Right ventricle myocardium inferior (tissue), 1 donor: Measurements from ENCODE around the gene NEGR1. TPM values are rescaled to one million over a fixed set of nuclear protein-coding genes. Genes with fewer than 3 reads are reported as not detected.

ENCODE experiments used
- ATAC-seq: fragments of 200-7000 bp; cut with Tn5 transposase; one replicate; pipeline ENCODE4 v1.9.1; 2020; ENCODE audit warnings: mild to moderate bottlenecking, moderate library complexity
- DNase-seq: peaks from one replicate; pipeline ENCODE4 v3.0.0; 2021; ENCODE audit errors: missing footprints
- intact Hi-C: fragments of 100-400 bp; cut with DNase I; formaldehyde crosslinking; loops from one replicate; pipeline ENCODE4 v1.11.0; 2022
- total RNA-seq: library from RNA; stranded (reverse); fragmentation: NEBNext Ultra II Directional; extraction: Animal tissue kit (Norgen Biotek cat#: 25700); gene quantifications from one replicate; pipeline ENCODE4 v1.2.1, GENCODE V29; 2021
- donor health status: DM: no; HTN: yes; CAD: no; lungs with severe emphysema.

Gene NEGR1
- total RNA-seq, 1 donor from 2014 or later: 15.2 TPM

- DNase-seq (no peak), ATAC-seq (peak; percentile 44)
- intact Hi-C loops: no loop called here
Observed at GRCh38 chr1:72064196-72065075, 217.9 kb downstream of the NEGR1 start.

DNA sequence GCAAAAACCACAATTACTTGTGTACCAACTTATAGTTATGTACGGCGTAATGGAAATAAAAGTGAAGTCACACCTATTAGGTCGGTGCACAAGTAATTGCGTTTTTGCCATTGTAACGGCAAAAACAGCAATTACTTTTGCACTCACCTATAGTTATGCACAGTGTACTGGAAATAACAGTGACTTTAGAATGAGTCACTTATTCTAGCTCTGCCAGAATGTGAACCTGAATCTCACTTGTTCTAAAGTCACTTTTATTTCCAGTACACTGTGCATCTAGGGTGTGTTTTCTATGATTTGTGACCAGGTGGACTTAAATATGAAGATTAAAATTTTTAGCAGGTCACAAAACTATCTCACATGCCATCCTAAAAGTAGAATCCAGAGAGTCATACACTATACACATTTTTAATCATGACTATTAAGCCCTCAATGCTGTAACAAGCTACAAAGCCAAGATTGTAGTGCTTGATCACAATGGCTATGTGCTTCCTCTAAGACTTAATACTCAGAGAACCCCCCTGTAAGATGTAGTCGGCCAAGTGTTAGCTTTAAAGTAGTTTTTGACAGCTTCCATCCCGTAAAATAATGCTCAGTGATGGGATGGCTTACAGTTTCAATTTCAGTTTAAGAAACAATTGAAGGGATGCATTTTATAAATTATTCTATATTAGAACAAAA is 218.8 kb downstream of the NEGR1 start:
- no peak for ATAC-seq
- intact Hi-C loops: no loop called here
- DNase-seq: no peak

- intact Hi-C loops: no loop called here
- ATAC-seq: no peak
- DNase-seq: no peak
Observed at GRCh38 chr1:72062584-72062983, 219.8 kb downstream of the NEGR1 start.

- no peak for DNase-seq
- no peak for ATAC-seq
- intact Hi-C loops: no loop called here
Observed at GRCh38 chr1:72060466-72061245, 221.7 kb downstream of the NEGR1 start.

DNA sequence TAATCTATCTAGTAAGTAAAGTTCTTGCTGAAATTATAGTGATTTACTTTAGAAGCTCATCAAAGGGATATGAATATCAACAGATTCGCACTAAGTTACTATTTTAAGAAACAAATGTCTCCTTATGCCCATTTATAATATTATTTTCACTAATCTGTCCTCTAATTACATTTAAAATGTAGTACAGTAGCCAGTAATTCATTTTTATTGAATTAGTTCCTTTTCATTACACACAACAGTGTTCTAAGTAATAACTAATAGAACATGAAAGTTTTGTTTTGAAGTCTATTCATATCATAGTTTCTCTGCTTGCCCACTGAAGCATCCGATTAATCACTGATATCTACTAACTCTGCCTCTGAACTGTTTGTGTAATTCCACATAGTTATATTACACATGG is 225.8 kb downstream of the NEGR1 start:
- DNase-seq (no peak), ATAC-seq (no peak)
- intact Hi-C loops: no loop called here

DNA sequence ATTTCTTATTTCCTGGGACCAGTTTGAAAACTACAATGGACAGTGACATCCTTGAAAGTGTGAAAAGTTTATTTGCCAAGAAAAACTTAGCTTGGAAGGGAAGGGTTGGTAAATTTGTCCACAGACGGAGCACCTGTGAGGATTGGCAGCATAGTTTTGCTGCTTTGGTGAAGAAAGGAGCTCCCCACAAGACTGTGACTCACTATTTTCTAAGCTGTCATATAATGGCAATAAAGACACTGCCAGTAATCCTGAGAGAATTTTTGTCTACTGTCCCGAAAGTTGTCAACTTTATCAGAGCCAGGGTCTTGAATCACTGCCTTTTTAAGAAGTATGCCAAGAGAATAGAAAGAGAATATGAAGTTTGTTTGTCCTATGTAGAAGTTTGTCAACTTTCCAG is 230.8 kb downstream of the NEGR1 start:
- no peak for DNase-seq

GRCh38 chr1:72050551-72050950 is 231.8 kb downstream of the NEGR1 start:
- no peak for DNase-seq
- no peak for ATAC-seq
- intact Hi-C loops: no loop called here

More for the DNA sequence above, 230.8 kb downstream of the NEGR1 start:
- no peak for ATAC-seq
- intact Hi-C loops: no loop called here

- intact Hi-C loops: loop anchor here (2.0 to 10.0 kb wide), 2 partner anchors 451 to 843 kb away; no protein-coding TSS in a partner anchor
- ATAC-seq (no peak), DNase-seq (no peak)
Observed at GRCh38 chr1:72037745-72038343, 244.5 kb downstream of the NEGR1 start.

DNA sequence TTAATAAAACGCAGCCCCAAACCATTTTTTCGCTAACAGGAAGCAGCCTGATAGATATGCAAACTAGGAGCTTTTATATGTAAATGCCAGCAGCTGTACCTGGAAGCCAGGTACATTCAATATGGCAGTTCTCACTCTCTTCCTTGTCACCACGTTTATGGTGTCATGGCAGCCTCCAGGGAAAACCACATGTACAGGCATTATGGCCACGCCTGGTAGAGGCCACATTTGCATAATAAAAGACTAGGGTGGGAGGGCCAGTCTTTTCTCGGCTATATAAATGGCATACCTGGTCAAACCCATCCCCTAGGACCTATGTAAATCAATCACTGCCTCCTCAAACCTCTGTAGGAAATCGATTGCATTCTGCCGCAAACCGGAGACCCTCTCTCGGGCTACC is 247.5 kb downstream of the NEGR1 start:
- ATAC-seq (no peak), DNase-seq (no peak)
- intact Hi-C loops: loop anchor here (10.0 kb wide), 1 partner anchor 840 kb away; no protein-coding TSS in a partner anchor

DNA sequence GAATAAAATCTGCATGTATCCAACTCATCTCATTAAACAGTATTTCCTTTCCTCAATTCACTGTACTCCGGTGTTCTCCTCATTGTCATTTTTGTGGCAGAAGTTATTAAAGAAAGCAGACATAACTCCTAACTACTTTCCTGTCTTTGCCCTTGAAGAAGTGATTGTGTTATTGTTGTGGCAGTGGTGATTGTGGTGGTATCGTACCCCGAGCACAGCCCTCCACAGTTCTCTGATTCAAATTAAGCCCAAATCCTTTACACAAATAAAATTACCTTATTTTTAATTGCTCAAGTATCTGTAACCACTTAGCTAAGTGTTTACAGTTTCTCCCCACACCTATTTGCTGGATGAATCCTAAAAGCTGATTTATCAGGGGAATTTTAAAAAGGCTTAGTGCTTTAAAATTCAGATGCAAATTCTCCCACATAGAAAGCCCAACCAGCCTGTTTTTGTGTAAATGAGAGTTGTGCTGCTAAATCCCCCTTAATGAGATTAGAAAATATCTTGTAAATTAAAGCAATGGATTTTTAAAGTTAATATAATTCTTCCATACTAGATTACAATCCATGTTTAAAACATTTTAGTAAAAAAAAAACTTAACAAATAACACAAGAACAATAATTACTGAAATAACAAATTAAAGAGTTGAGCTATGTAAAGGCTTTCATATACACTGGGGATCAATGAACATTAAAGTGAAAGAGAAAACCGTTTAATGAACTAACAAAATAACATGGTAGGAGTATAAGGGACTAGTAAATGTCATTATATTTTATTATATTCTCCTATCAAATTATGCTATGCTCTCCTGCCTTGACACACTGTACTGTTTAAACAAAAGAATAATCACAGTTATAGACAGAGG is 259.0 kb downstream of the NEGR1 start:
- intact Hi-C loops: no loop called here
- no peak for ATAC-seq
- DNase-seq: no peak

GRCh38 chr1:72018562-72018961 is 263.8 kb downstream of the NEGR1 start:
- intact Hi-C loops: no loop called here
- DNase-seq: no peak
- ATAC-seq: no peak

DNA sequence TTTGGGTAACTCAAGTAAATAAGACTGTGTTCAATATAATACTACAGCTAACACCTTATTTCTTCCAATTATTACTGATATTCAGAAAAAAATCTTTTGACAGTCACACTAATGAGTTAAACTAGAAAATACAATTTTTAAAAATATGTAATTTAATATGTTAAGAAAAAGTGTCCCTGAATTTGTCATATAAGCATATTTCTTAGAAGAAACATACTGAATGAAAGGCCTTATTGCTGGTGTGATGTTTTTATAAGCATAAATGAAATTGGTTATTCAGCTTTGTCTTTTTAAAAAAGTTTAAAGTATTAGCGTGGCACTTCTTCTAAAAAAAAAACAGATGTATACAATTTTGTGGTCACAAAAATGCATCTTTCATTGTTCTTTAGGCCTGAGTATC is 267.3 kb downstream of the NEGR1 start:
- DNase-seq: no peak
- intact Hi-C loops: no loop called here
- no peak for ATAC-seq

DNA sequence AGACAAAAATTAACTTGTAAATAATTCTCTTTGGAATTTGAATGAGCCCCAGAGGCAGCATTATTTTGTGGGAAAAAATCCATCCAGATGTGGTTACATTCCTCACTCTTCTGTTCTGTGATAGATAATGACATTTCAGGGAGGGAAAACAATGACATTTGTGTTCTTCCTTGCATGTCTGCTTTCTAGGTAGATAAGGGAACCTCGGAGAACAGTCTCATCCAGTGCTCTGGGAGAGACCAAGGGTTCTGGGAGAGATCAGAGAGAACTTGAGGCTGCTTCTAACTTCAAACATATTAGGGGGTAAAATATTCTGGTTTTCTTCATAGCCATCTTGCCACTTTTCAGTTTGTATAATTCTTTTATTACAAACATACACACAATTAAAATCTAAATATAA is 269.2 kb downstream of the NEGR1 start:
- ATAC-seq: no peak
- intact Hi-C loops: no loop called here
- no peak for DNase-seq

- ATAC-seq: no peak
- DNase-seq: no peak
- intact Hi-C loops: no loop called here
Observed at GRCh38 chr1:72011721-72012120, 270.6 kb downstream of the NEGR1 start.

DNA sequence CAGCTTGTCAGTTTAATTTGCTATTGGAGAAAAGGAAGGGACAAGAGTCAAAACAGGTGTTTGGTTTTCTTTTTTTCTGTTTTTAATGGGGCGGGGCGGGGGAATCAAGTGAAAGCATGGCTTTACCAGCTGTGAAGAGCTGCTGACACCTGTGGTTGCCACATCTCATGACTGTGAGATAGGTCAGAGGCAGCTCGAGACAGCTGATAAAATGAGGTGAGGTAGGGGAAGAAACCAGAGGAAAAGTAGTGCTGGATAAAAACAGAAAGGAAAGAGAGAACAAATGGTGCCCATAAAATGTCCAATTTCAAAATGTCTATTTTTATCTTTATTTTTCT is 272.3 kb downstream of the NEGR1 start:
- DNase-seq: no peak
- intact Hi-C loops: no loop called here
- ATAC-seq: no peak

DNA sequence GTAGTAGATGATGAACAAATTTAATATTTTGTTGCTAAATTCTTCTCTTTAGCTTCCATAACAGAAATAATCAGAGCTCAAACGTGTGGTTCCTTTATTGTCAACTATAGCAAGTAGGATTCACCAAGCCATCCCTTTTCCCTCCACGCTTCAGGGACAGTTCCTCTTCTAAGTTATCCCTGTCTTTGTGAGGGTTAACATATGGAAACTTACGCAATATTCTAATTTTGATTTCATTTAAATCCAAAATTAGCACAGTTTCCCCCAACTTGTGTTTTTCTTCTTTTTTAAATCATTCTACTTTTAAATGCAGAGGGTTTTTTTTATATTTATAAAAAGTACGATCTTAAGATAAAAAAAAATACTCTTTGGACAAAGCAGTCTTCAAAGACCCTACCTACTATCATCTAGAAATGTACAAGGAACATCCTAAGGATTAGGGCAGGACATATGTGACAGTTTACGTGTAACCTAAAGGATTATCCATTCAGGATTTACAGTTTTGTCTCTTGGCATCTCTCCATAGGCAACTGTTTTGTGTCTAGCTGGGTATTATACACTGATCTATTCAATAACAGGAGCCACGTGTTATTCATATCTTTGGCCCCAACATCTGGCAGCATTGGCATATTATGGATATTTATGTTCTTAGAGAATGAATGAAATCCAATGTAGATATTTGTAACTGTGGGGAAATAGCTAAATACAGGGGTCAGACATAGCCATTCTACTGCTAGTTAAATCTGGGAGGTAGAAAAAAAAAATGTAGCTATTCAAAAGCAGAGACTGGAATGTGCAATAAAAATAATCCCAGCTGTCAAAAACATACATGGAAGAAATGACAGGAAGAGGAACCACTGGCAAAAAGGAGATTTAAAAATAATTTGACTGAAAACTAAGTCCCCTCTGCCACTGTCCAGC is 272.9 kb downstream of the NEGR1 start:
- DNase-seq (no peak), ATAC-seq (no peak)
- intact Hi-C loops: no loop called here

DNA sequence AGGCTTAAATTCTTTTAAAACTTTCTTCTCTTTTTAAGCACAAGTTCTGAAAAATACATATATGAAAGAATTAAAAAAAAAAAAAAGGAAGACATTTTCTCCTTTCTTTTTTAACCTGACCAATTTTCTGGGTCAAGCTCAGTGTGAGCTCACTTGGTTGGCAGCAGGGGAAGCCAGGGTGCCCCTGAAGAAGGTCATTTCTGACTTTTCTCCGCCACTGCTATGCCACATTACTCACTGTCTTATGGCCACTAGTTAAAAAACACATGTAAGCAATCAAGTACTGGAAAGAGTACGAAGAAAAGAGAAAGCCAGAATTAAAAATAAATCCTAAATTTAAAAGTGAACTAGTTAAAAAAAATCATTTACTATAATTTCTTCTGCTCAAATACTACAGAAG is 275.0 kb downstream of the NEGR1 start:
- ATAC-seq: no peak
- intact Hi-C loops: no loop called here
- DNase-seq: no peak
